GM18519 (cell line): ENCODE results near the gene PARP8.
"Not testable (repeated sequence)": the region's sequence is repeated elsewhere in the genome, so short reads cannot be mapped to it uniquely, and the experiment has no call there.

ENCODE experiments used
- ATAC-seq: cut with Tn5 transposase; IDR thresholded peaks from one replicate; pipeline ENCODE4 v1.9.1; 2021; ENCODE audit warnings: mild to moderate bottlenecking, moderate library complexity; ENCODE audit not compliant: unreplicated experiment, low FRiP score

The PARP8 gene

GRCh38 chr5:50766967-50767366, 100.5 kb downstream of the PARP8 start:
- ATAC-seq, result no peak

- ATAC-seq, result no peak
These were observed 101.2 kb downstream of the PARP8 start for GRCh38 chr5:50767588-50767987.

DNA sequence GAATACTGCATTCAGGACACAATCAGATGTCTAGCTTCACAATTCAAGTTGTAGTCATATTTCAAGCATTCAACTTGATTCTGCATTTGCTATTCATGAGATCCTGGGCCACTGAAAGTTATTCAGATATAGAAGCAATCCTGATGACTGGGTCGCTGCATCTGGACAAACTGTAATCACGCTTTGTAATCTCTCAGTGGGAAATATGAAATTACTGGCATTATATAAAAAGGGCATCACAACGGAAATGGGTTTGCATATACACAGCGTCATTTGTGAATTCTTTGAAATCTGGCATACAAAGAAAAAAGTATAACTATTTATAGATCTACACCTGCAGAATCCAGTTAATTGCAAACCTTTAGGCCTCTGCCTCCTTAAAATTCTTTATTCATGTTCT, 102.2 kb downstream of the PARP8 start:
- no peak for ATAC-seq

DNA sequence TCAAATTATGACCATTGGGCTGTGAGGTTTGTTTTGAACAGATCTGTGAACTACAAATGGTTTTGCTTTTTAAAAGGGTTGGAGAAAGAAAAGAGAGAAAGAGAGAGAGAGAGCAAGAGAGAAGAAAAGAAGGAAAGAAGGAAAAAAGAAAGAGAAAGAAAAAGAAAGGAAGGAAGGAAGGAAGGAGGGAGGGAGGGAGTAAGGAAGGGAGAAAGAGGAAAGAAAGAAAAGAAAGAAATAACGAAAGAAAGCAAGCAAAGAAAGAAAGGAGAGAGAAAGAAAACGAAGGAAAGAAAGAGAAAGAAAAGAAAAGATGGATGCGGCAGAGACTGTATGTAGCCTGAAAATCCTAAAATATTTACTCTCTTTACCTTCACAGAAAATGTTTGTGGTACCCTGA, 104.0 kb downstream of the PARP8 start:
- no peak for ATAC-seq

DNA sequence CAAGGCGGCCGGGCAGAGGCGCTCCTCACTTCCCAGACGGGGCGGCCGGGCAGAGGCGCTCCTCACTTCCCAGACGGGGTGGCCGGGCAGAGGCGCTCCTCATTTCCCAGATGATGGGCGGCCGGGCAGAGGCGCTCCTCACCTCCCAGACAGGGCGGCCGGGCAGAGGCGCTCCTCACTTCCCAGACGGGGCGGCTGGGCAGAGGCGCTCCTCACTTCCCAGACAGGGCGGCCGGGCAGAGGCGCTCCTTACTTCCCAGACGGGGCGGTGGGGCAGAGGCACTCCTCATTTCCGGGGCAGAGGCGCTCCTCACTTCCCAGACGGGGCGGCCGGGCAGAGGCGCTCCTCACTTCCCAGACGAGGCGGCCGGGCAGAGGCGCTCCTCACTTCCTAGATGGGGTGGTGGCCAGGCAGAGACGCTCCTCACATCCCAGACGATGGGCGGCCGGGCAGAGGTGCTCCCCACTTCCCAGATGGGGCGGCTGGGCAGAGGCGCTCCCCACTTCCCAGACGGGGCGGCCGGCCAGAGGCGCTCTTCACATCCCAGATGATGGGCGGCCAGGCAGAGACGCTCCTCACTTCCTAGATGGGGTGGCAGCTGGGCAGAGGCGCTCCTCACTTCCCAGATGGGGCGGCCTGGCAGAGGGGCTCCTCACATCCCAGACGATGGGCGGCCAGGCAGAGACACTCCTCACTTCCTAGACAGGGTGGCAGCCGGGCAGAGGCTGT, 108.2 kb downstream of the PARP8 start:
- not testable (repeated sequence) for ATAC-seq

DNA sequence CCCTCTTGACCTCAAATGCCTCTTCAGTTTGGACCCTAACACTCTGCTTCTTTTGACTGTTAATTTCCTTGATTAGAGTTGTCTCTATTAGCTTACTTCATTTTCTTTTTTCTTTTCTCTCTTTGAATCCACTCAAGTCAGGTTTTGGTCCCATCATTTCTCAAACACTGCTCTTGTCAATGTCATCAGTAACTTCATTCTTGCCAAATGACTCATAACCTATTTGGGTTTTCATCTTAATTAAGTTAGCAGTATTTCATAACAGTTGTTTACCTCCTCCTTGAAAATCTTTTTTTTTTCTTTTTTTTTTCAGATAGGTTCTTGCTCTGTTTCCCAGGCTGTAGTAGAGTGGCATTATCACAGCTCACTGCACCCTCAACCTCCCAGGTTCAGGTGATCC, 119.6 kb downstream of the PARP8 start:
- ATAC-seq, result no peak

GRCh38 chr5:50791813-50792212, 125.4 kb downstream of the PARP8 start:
- ATAC-seq, result no peak

DNA sequence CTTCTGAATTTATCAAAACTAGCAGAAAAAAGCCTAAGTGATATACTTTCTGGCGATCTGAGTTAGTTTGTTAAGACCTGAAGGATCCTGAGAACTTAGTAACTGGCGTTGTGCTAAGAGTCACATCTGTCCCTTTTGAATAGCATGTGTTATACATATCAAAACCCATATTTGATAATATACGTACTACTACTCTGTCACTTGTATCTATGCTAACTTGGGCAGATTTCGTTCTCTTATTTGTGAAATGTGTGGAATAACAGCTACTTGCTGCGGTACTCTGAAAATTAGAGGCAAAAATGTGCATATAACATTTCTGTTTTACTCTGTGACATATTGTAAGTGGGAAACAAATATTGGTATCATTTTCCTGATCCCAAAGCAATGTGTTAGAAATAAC, 126.4 kb downstream of the PARP8 start:
- ATAC-seq, result no peak

DNA sequence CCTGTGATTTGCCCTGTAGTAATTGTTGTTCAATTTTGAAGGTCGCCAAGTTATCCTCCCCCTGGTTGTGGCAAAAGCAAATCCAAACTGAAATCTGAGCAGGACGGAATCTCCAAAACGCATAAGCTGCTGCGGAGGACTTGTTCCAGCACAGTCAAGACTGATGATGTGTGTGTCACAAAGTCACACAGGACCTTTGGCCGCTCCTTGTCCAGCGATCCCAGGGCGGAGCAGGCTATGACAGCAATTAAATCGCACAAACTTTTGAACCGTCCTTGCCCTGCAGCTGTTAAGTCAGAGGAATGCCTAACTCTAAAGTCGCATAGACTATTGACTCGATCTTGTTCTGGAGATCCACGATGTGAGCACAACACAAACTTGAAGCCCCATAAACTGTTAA, 128.4 kb downstream of the PARP8 start:
- ATAC-seq, result no peak

DNA sequence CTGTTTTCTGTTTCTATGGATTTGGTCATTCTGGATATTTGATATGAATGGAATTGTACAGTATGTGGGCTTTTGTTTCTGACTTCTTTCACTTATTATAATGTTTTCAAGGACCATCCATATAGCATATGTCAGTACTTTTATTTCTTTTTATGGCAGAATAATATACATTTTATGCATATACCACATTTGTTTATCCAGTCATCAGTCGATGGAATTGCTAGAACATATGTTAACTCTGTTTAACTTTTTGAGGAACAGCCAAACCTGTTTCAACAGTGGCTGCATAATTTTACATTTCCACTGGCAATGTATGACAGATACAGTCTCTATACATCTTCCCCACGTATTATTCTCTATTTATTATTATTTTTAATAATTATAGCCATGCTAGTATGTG, 131.6 kb downstream of the PARP8 start:
- no peak for ATAC-seq

DNA sequence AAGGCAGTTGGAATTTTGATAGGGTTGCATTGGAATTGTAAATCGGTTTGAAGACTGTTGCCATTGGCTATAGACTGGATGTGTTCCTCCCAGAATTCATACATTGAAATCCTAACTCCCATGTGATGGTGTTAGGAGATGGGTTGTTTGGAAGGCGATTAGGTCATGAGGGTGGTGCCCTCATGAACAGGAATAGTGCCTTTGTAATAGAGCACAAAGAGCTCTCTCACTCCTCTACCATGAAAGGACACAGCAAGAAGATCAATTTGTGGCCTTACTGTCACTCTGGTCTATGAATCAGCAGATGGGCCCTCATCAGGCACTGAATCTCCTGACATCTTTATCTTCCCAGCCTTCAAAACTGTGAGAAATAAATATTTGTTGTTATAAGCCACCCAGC, 133.2 kb downstream of the PARP8 start:
- ATAC-seq, result no peak

GRCh38 chr5:50800410-50800809, 134.0 kb downstream of the PARP8 start:
- ATAC-seq, result no peak

- ATAC-seq, result no peak
These were observed 141.2 kb downstream of the PARP8 start for GRCh38 chr5:50807661-50808060.

DNA sequence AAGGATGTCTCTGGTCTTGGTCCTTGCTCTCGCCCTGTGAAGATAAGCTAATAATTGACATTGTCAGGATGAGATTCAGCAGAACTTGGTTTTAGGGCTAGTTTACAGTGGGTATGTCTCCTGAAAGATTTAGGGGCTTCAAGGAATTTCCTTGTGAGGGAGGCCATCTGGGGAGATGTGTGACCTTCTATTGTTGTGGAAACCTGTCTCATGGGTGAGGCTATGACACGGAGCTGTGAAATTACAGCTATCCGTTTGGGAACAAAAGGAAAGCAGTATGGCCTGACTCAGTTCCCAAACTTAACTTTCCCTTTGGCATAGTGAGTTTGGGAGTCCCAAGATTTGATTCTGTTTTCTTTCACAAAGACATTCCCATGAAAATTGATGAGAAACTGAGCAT, 142.0 kb downstream of the PARP8 start:
- ATAC-seq, result no peak

DNA sequence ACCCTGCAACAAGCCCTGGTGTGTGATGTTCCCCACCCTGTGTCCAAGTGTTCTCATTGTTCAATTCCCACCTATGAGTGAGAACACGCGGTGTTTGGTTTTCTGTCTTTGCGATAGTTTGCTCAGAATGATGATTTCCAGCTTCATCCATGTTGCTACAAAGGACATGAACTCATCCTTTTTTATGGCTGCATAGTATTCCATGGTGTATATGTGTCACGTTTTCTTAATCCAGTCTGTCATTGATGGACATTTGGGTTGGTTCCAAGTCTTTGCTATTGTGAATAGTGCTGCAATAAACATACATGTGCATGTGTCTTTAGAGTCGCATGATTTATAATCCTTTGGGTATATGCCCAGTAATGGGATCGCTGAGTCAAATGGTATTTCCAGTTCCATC, 145.3 kb downstream of the PARP8 start:
- not testable (repeated sequence) for ATAC-seq

DNA sequence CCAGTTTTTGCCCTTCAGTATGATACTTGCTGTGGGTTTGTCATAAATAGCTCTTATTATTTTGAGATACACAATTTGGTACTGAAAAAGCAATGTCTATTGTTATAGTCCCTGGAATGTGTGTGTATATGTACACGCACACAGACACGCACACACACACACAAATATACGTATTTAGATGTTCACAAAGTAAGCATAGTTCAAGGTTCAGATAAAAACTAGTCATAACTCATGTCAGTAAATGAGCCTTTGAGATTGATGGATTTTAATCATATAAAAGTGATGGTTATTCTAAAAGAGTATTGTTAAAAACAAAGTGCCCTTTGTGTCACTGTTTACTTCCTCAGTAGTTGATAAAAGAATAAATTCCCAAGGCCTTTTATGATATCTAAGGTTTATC, 147.3 kb downstream of the PARP8 start:
- ATAC-seq, result no peak

DNA sequence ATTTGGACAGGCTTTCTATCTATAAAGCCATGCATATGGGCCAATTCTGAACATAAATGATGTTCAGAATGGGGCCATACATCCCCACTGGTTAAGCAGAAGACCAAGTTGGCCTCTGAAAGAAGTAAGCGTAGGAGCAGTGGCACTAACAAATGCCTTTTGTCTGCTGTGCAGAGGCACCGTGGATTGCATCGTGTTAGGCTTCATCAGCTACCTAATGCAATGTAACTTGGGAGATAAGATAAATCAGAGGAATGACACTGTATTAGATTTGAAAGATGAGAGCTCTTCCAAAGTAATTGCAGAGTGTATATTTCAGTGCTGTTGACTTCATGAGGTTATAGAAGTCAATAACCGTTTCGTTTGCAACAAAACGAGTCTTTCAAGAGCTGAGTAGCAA, 148.1 kb downstream of the PARP8 start:
- ATAC-seq, result no peak

DNA sequence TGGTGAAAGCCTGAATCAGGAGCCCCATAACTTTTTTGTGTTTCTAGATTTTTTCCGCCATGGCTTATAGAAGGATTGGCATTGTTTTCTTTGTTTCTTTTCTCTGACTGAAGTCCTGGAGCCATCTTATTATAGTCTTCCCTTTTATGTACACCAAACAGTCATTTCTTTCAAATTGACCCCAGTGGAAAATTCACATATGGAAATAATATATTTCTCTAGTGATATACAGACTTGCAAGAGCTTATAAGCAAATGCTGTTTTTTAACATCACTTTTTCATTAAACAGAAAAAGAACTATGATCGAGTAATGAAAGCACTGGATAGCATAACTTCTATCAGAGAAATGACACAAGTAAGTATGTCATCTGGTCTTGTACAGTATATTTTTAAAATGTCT, 155.6 kb downstream of the PARP8 start:
- no peak for ATAC-seq

DNA sequence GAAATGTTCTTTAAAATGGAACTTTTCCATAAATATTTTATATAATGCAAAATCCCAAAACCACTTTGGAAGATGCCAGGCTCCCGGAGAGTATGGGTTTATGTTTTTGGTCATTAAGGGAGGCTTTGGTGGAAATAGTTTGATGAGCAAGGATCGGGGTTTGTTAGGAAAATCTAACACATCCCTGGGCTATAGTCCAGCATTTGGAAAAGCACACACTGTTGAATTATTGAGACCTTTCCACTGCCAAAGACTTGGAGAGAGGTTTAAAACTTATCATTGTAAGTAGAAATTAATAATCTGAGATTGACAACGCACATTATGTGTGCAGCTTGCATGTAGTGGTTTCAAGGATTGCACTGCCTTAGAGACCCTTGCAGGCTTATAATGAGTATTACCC, 156.3 kb downstream of the PARP8 start:
- no peak for ATAC-seq

GRCh38 chr5:50823568-50823967, 157.1 kb downstream of the PARP8 start:
- ATAC-seq, result no peak

- ATAC-seq, result no peak
These were observed 157.7 kb downstream of the PARP8 start for GRCh38 chr5:50824109-50824508.

GRCh38 chr5:50827516-50828247, 161.2 kb downstream of the PARP8 start:
- no peak for ATAC-seq
